ENCODE data around the gene CRYBG1.

DNA sequence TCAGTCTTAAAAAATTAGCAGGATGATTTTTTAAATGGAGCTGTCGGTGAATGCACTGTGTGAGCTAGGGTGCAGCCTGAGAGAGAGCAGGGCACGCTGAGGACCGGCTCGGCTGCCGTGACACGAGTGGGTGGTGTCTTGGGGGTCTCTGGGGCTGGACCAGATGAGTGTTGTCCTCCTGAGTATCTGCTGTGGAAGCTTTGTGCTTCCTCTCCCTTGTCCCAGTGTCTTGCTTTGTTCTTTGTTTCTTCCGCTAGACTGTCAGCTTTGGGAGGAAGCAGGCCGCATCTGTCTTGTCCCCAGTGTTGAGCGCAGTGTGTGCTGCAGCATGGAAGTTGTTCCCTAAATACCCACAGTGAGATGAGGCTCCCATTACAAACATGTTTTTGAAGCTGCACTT is 179.4 kb downstream of the CRYBG1 start:
- TF ChIP-seq POLR2A (IDR thresholded peaks at IDR 0.05; ENCODE audit: low read depth, low read length): no peak
- TF ChIP-seq TAF1 (IDR thresholded peaks at IDR 0.05; ENCODE audit: low read depth, low read length): no peak
- TF ChIP-seq POLR2AphosphoS5 (IDR thresholded peaks at IDR 0.05; ENCODE audit: low read depth, low read length): no peak
- TF ChIP-seq SPI1 (IDR thresholded peaks at IDR 0.05; ENCODE audit: low read depth, low read length): no peak
- no peak for TF ChIP-seq POU2F2 (IDR thresholded peaks at IDR 0.05; ENCODE audit: low read depth, low read length)
